ENCODE results near the gene EPHA3. TPM values are rescaled to one million over a fixed set of nuclear protein-coding genes. Genes with fewer than 3 reads are reported as not detected.

EPHA3 gene
- total and polyA plus RNA-seq, 9 of the 15 experiments (the other 6 are each of a cell fraction or from before 2014, with no cell fraction given) = not detected

GRCh38 chr3:89067736-89068135 lies 39.7 kb upstream of the EPHA3 start:
- H3K36me3 ChIP-seq (ENCODE audit: control insufficient read depth, insufficient read depth, low read length) = no peaks in the 10 kb centered on the region
- BruUV-seq (replicated peaks) = no TSS peak
- H2AFZ ChIP-seq (ENCODE audit: low read depth, low read length) = no peak overlapping the region
- ChIA-PET POLR2A (no interaction called here), CTCF (ENCODE audit: low intra/inter-chr PET ratio) (no interaction called here)
- in situ Hi-C loops (cut with MboI) = no loop called here
- WGBS (ENCODE audit: insufficient coverage, low coverage, missing lambda C conversion rate) = 5% methylated on average over 2 of the region's 2 CpGs
- no peaks in the 10 kb centered on the region for H3K79me2 ChIP-seq (ENCODE audit: control insufficient read depth, insufficient read depth, low read length)
- no peak overlapping the region for H3K9ac ChIP-seq (ENCODE audit: insufficient read depth in 1 of 2, low read depth in 2 of 2, low read length in 2 of 2)
- DNase-seq (ENCODE audit: extremely low read depth in 1 of 4, low spot score in 3 of 4) (no peak), FAIRE-seq (no peak), ATAC-seq (no peak)
- H3K4me3 ChIP-seq = no peak overlapping the region
- no peaks in the 10 kb centered on the region for H3K27me3 ChIP-seq (ENCODE audit: control insufficient read depth in 2 of 2, insufficient read depth in 2 of 2, low read length in 2 of 2)
- H3K4me2 ChIP-seq (ENCODE audit: insufficient read depth, low read length) = no peak overlapping the region
- intact Hi-C loops (cut with micrococcal nuclease) = no loop called here
- no peaks in the 10 kb centered on the region for H4K20me1 ChIP-seq (replicated peaks; ENCODE audit: control insufficient read depth, insufficient read depth, low read length)
- H3K27ac ChIP-seq (ENCODE audit: extremely low read depth, low read depth, low read length) = no peak overlapping the region
- no peaks in the 10 kb centered on the region for H3K4me1 ChIP-seq (replicated peaks in 1 of 2; ENCODE audit: control insufficient read depth in 2 of 2, insufficient read depth in 2 of 2, low read length in 2 of 2)
- no peaks in the 10 kb centered on the region for H3K9me1 ChIP-seq (ENCODE audit: control insufficient read depth, insufficient read depth, low read length)
- no peaks in the 10 kb centered on the region for H3K9me3 ChIP-seq (replicated peaks; ENCODE audit: control insufficient read depth, insufficient read depth, low read depth, low read length)
- TF ChIP-seq SIRT6 (IDR thresholded peaks at IDR 0.05; ENCODE audit: low read depth, low read length) (no peak), ZNF347 (CRISPR knock-in tag; IDR thresholded peaks at IDR 0.05; ENCODE audit: low read depth) (no peak)

DNA sequence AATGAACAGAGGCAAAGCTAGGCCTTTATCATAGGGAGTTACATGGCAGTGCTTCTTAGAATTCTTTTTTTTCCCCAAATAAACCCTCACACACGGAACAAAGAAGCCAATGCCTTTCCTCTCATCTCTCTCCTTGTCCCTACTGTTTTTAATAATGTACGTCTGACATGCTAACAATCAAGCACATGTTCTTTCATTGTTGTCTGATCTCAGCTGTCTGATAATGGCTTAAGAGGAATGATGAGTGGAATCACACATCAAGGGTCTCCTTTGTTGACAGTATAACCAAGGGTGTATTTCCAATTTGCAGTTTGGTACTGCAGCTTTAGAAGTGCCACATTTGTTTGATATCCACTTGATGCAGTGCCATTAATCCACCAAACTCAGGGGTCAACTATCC lies 34.8 kb upstream of the EPHA3 start:
- no peaks in the 10 kb centered on the region for H3K9me1 ChIP-seq (ENCODE audit: control insufficient read depth, insufficient read depth, low read length)
- H4K20me1 ChIP-seq (replicated peaks; ENCODE audit: control insufficient read depth, insufficient read depth, low read length) = no peaks in the 10 kb centered on the region
- H3K27me3 ChIP-seq (ENCODE audit: control insufficient read depth in 2 of 2, insufficient read depth in 2 of 2, low read length in 2 of 2) = no peaks in the 10 kb centered on the region
- in situ Hi-C loops (cut with MboI) = no loop called here
- 0% methylated on average over 2 of the region's 2 CpGs for WGBS (ENCODE audit: insufficient coverage, low coverage, missing lambda C conversion rate)
- DNase-seq (ENCODE audit: extremely low read depth in 1 of 4, low spot score in 3 of 4) (no peak), ATAC-seq (no peak), FAIRE-seq (no peak)
- H3K9me3 ChIP-seq (replicated peaks; ENCODE audit: control insufficient read depth, insufficient read depth, low read depth, low read length) = no peaks in the 10 kb centered on the region
- H3K9ac ChIP-seq (ENCODE audit: insufficient read depth in 1 of 2, low read depth in 2 of 2, low read length in 2 of 2) = no peak overlapping the region
- H3K79me2 ChIP-seq (ENCODE audit: control insufficient read depth, insufficient read depth, low read length) = no peaks in the 10 kb centered on the region
- ChIA-PET POLR2A (no interaction called here), CTCF (ENCODE audit: low intra/inter-chr PET ratio) (no interaction called here)
- intact Hi-C loops (cut with micrococcal nuclease) = no loop called here
- no peak overlapping the region for H3K4me2 ChIP-seq (ENCODE audit: insufficient read depth, low read length)
- H3K4me3 ChIP-seq = no peak overlapping the region
- H3K36me3 ChIP-seq (ENCODE audit: control insufficient read depth, insufficient read depth, low read length) = no peaks in the 10 kb centered on the region
- no peak overlapping the region for H2AFZ ChIP-seq (ENCODE audit: low read depth, low read length)
- TF ChIP-seq RBM39 (optimal IDR thresholded peaks at IDR 0.05; ENCODE audit: low read depth, low read length) (no peak), THRB (CRISPR knock-in tag; conservative IDR thresholded peaks at IDR 0.05) (no peak), ZNF354B (CRISPR knock-in tag; IDR thresholded peaks at IDR 0.05) (no peak), ZNF197 (CRISPR knock-in tag; IDR thresholded peaks at IDR 0.05; ENCODE audit: low read depth) (no peak), MAFG (tag; conservative IDR thresholded peaks at IDR 0.05) (no peak), HNRNPH1 (optimal IDR thresholded peaks at IDR 0.05; ENCODE audit: low read depth, low read length) (no peak)
- TF ChIP-seq, protein P1, sequence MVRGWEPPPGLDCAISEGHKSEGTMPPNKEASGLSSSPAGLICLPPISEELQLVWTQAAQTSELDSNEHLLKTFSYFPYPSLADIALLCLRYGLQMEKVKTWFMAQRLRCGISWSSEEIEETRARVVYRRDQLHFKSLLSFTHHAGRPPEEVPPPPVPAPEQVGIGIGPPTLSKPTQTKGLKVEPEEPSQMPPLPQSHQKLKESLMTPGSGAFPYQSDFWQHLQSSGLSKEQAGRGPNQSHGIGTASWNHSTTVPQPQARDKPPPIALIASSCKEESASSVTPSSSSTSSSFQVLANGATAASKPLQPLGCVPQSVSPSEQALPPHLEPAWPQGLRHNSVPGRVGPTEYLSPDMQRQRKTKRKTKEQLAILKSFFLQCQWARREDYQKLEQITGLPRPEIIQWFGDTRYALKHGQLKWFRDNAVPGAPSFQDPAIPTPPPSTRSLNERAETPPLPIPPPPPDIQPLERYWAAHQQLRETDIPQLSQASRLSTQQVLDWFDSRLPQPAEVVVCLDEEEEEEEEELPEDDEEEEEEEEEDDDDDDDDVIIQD (CRISPR knock-in tag; IDR thresholded peaks at IDR 0.05) = no peak
- H3K4me1 ChIP-seq (replicated peaks in 1 of 2; ENCODE audit: control insufficient read depth in 2 of 2, insufficient read depth in 2 of 2, low read length in 2 of 2) = no peaks in the 10 kb centered on the region
- BruUV-seq (replicated peaks) = no TSS peak
- H3K27ac ChIP-seq (ENCODE audit: extremely low read depth, low read depth, low read length) = no peak overlapping the region

All from K562 (cell line).